Measurements from ENCODE around the gene TSC2. TPM values are rescaled to one million over a fixed set of nuclear protein-coding genes. Genes with fewer than 3 reads are reported as not detected.
"Not testable (repeated sequence)": the region's sequence is repeated elsewhere in the genome, so short reads cannot be mapped to it uniquely, and the experiment has no call there.

Gene TSC2
- total RNA-seq, 2 experiments from 2014 or later: 57.2 to 152 TPM

- H3K4me1 ChIP-seq (ENCODE audit: insufficient read depth, low read length, poor library complexity, severe bottlenecking); DNase-seq (ENCODE audit: low spot score); BruUV-seq (replicated peaks); H2AFZ ChIP-seq (ENCODE audit: low read length); intact Hi-C loops (cut with micrococcal nuclease; ENCODE audit: unreplicated experiment); POLR2A ChIA-PET; H3K27ac ChIP-seq (ENCODE audit: low read depth, low read length, poor library complexity, severe bottlenecking); H3K4me2 ChIP-seq (ENCODE audit: low read length); H3K9me2 ChIP-seq (ENCODE audit: insufficient read depth, low read length); H3K4me3 ChIP-seq (ENCODE audit: low read depth, low read length, poor library complexity, severe bottlenecking); H3K9me3 ChIP-seq (ENCODE audit: low read length); H4K20me1 ChIP-seq (ENCODE audit: insufficient read depth, low read length); CTCF ChIA-PET (ENCODE audit: unreplicated experiment); H3K79me2 ChIP-seq (ENCODE audit: insufficient read depth, low read depth, low read length); H3K36me3 ChIP-seq (ENCODE audit: insufficient read depth, low read length): not testable (repeated sequence)
These were observed 60.0 kb downstream of the TSC2 start for GRCh38 chr16:2107791-2108125.

- CTCF ChIA-PET (ENCODE audit: unreplicated experiment); DNase-seq (ENCODE audit: low spot score): not testable (repeated sequence)
These were observed 60.9 kb downstream of the TSC2 start for GRCh38 chr16:2108446-2109270.

GRCh38 chr16:2109271-2109580, 61.4 kb downstream of the TSC2 start:
- H3K4me1 ChIP-seq (ENCODE audit: insufficient read depth, low read length, poor library complexity, severe bottlenecking); H2AFZ ChIP-seq (ENCODE audit: low read length); intact Hi-C loops (cut with micrococcal nuclease; ENCODE audit: unreplicated experiment); H3K9me2 ChIP-seq (ENCODE audit: insufficient read depth, low read length); CTCF ChIA-PET (ENCODE audit: unreplicated experiment); H3K36me3 ChIP-seq (ENCODE audit: insufficient read depth, low read length); H3K4me3 ChIP-seq (ENCODE audit: low read depth, low read length, poor library complexity, severe bottlenecking); DNase-seq (ENCODE audit: low spot score); H3K9me3 ChIP-seq (ENCODE audit: low read length); H3K27ac ChIP-seq (ENCODE audit: low read depth, low read length, poor library complexity, severe bottlenecking); BruUV-seq (replicated peaks); H3K4me2 ChIP-seq (ENCODE audit: low read length); H4K20me1 ChIP-seq (ENCODE audit: insufficient read depth, low read length); POLR2A ChIA-PET; H3K79me2 ChIP-seq (ENCODE audit: insufficient read depth, low read depth, low read length): not testable (repeated sequence)

More at GRCh38 chr16:2108446-2109270, 60.9 kb downstream of the TSC2 start:
- H3K36me3 ChIP-seq (ENCODE audit: insufficient read depth, low read length); H3K4me1 ChIP-seq (ENCODE audit: insufficient read depth, low read length, poor library complexity, severe bottlenecking); BruUV-seq (replicated peaks); POLR2A ChIA-PET; H4K20me1 ChIP-seq (ENCODE audit: insufficient read depth, low read length); H3K9me2 ChIP-seq (ENCODE audit: insufficient read depth, low read length); H3K79me2 ChIP-seq (ENCODE audit: insufficient read depth, low read depth, low read length); H3K4me2 ChIP-seq (ENCODE audit: low read length); H2AFZ ChIP-seq (ENCODE audit: low read length); H3K4me3 ChIP-seq (ENCODE audit: low read depth, low read length, poor library complexity, severe bottlenecking); H3K27ac ChIP-seq (ENCODE audit: low read depth, low read length, poor library complexity, severe bottlenecking); intact Hi-C loops (cut with micrococcal nuclease; ENCODE audit: unreplicated experiment); H3K9me3 ChIP-seq (ENCODE audit: low read length): not testable (repeated sequence)

GRCh38 chr16:2109872-2110271, 62.1 kb downstream of the TSC2 start:
- H3K9me2 ChIP-seq (ENCODE audit: insufficient read depth, low read length); H3K36me3 ChIP-seq (ENCODE audit: insufficient read depth, low read length); H3K27ac ChIP-seq (ENCODE audit: low read depth, low read length, poor library complexity, severe bottlenecking); intact Hi-C loops (cut with micrococcal nuclease; ENCODE audit: unreplicated experiment); POLR2A ChIA-PET; H3K79me2 ChIP-seq (ENCODE audit: insufficient read depth, low read depth, low read length); CTCF ChIA-PET (ENCODE audit: unreplicated experiment); H4K20me1 ChIP-seq (ENCODE audit: insufficient read depth, low read length); H3K4me1 ChIP-seq (ENCODE audit: insufficient read depth, low read length, poor library complexity, severe bottlenecking); H2AFZ ChIP-seq (ENCODE audit: low read length); H3K4me3 ChIP-seq (ENCODE audit: low read depth, low read length, poor library complexity, severe bottlenecking); DNase-seq (ENCODE audit: low spot score); H3K9me3 ChIP-seq (ENCODE audit: low read length); H3K4me2 ChIP-seq (ENCODE audit: low read length): not testable (repeated sequence)
- BruUV-seq (replicated peaks): TSS peak; percentile 56

GRCh38 chr16:2110332-2111008, 62.7 kb downstream of the TSC2 start:
- H2AFZ ChIP-seq (ENCODE audit: low read length); H4K20me1 ChIP-seq (ENCODE audit: insufficient read depth, low read length); H3K79me2 ChIP-seq (ENCODE audit: insufficient read depth, low read depth, low read length); intact Hi-C loops (cut with micrococcal nuclease; ENCODE audit: unreplicated experiment); DNase-seq (ENCODE audit: low spot score); H3K4me3 ChIP-seq (ENCODE audit: low read depth, low read length, poor library complexity, severe bottlenecking); H3K36me3 ChIP-seq (ENCODE audit: insufficient read depth, low read length); H3K4me1 ChIP-seq (ENCODE audit: insufficient read depth, low read length, poor library complexity, severe bottlenecking); POLR2A ChIA-PET; H3K9me2 ChIP-seq (ENCODE audit: insufficient read depth, low read length); BruUV-seq (replicated peaks); H3K27ac ChIP-seq (ENCODE audit: low read depth, low read length, poor library complexity, severe bottlenecking); H3K4me2 ChIP-seq (ENCODE audit: low read length); H3K9me3 ChIP-seq (ENCODE audit: low read length); CTCF ChIA-PET (ENCODE audit: unreplicated experiment): not testable (repeated sequence)

- POLR2A ChIA-PET; H3K4me1 ChIP-seq (ENCODE audit: insufficient read depth, low read length, poor library complexity, severe bottlenecking); intact Hi-C loops (cut with micrococcal nuclease; ENCODE audit: unreplicated experiment); CTCF ChIA-PET (ENCODE audit: unreplicated experiment); H3K9me2 ChIP-seq (ENCODE audit: insufficient read depth, low read length); H3K4me3 ChIP-seq (ENCODE audit: low read depth, low read length, poor library complexity, severe bottlenecking); H3K4me2 ChIP-seq (ENCODE audit: low read length); BruUV-seq (replicated peaks); H4K20me1 ChIP-seq (ENCODE audit: insufficient read depth, low read length); H3K79me2 ChIP-seq (ENCODE audit: insufficient read depth, low read depth, low read length); H3K36me3 ChIP-seq (ENCODE audit: insufficient read depth, low read length); H3K27ac ChIP-seq (ENCODE audit: low read depth, low read length, poor library complexity, severe bottlenecking); DNase-seq (ENCODE audit: low spot score); H2AFZ ChIP-seq (ENCODE audit: low read length); H3K9me3 ChIP-seq (ENCODE audit: low read length): not testable (repeated sequence)
These were observed 63.2 kb downstream of the TSC2 start for GRCh38 chr16:2111009-2111353.
